Measurements from ENCODE around the gene RAB7A.
A peak's percentile ranks its signal among the peaks of the same experiment; 100 is the strongest.

RAB7A gene

GRCh38 chr3:128782282-128783146, 56.5 kb downstream of the RAB7A start:
- Histone ChIP-seq H3K27me3 (ENCODE audit: insufficient read depth, poor library complexity, severe bottlenecking) (no peaks in the 10 kb centered on the region), H3K4me3 (replicated peaks; ENCODE audit: insufficient read depth, low read length) (no peak overlapping the region), H3K27ac (replicated peaks) (no peak overlapping the region)
- TF ChIP-seq REST (IDR thresholded peaks at IDR 0.05; ENCODE audit: insufficient replicate concordance, low read depth) (no peak), GABPA (IDR thresholded peaks at IDR 0.05; ENCODE audit: low read depth) (no peak), POLR2AphosphoS5 (IDR thresholded peaks at IDR 0.05; ENCODE audit: low read depth) (no peak), SPI1 (IDR thresholded peaks at IDR 0.05; ENCODE audit: borderline replicate concordance, low read depth) (no peak)
- no peak for DNase-seq (ENCODE audit: low read depth in 1 of 2, low spot score in 1 of 2)

GRCh38 chr3:128783774-128784173, 57.8 kb downstream of the RAB7A start:
- no peak overlapping the region for H3K4me3 ChIP-seq (replicated peaks; ENCODE audit: insufficient read depth, low read length)

GRCh38 chr3:128784232-128784631, 58.2 kb downstream of the RAB7A start:
- Histone ChIP-seq H3K27me3 (ENCODE audit: insufficient read depth, poor library complexity, severe bottlenecking) (no peaks in the 10 kb centered on the region), H3K4me3 (replicated peaks; ENCODE audit: insufficient read depth, low read length) (no peak overlapping the region), H3K27ac (replicated peaks) (peak overlapping the region; percentile 20; the same call in 1 of the 2 replicates)
- DNase-seq (ENCODE audit: low read depth in 1 of 2, low spot score in 1 of 2) = peak; percentile 25 to 75
- peak; percentile 40 for TF ChIP-seq CTCF (IDR thresholded peaks at IDR 0.05; ENCODE audit: insufficient read depth, low read length)
- no peak for TF ChIP-seq SPI1 (IDR thresholded peaks at IDR 0.05; ENCODE audit: borderline replicate concordance, low read depth)
- TF ChIP-seq GABPA (IDR thresholded peaks at IDR 0.05; ENCODE audit: low read depth) = no peak
- no peak for TF ChIP-seq POLR2AphosphoS5 (IDR thresholded peaks at IDR 0.05; ENCODE audit: low read depth)

More at GRCh38 chr3:128783774-128784173, 57.8 kb downstream of the RAB7A start:
- Histone ChIP-seq H3K27ac (replicated peaks) (no peak overlapping the region), H3K27me3 (ENCODE audit: insufficient read depth, poor library complexity, severe bottlenecking) (no peaks in the 10 kb centered on the region)
- no peak for DNase-seq (ENCODE audit: low read depth in 1 of 2, low spot score in 1 of 2)
- TF ChIP-seq CTCF (IDR thresholded peaks at IDR 0.05; ENCODE audit: insufficient read depth, low read length) (no peak), SPI1 (IDR thresholded peaks at IDR 0.05; ENCODE audit: borderline replicate concordance, low read depth) (no peak), GABPA (IDR thresholded peaks at IDR 0.05; ENCODE audit: low read depth) (no peak), REST (IDR thresholded peaks at IDR 0.05; ENCODE audit: insufficient replicate concordance, low read depth) (no peak), POLR2AphosphoS5 (IDR thresholded peaks at IDR 0.05; ENCODE audit: low read depth) (no peak)

GRCh38 chr3:128784843-128785242, 58.9 kb downstream of the RAB7A start:
- Histone ChIP-seq H3K27ac (replicated peaks) (peak overlapping the region; percentile 20; the same call in 1 of the 2 replicates), H3K27me3 (ENCODE audit: insufficient read depth, poor library complexity, severe bottlenecking) (no peaks in the 10 kb centered on the region), H3K4me3 (replicated peaks; ENCODE audit: insufficient read depth, low read length) (no peak overlapping the region)
- DNase-seq (ENCODE audit: low read depth in 1 of 2, low spot score in 1 of 2) = peak in 1 of 2 experiments; percentile 36
- no peak for TF ChIP-seq SPI1 (IDR thresholded peaks at IDR 0.05; ENCODE audit: borderline replicate concordance, low read depth)
- no peak for TF ChIP-seq POLR2AphosphoS5 (IDR thresholded peaks at IDR 0.05; ENCODE audit: low read depth)
- no peak for TF ChIP-seq CTCF (IDR thresholded peaks at IDR 0.05; ENCODE audit: insufficient read depth, low read length)
- TF ChIP-seq GABPA (IDR thresholded peaks at IDR 0.05; ENCODE audit: low read depth) = no peak
- TF ChIP-seq REST (IDR thresholded peaks at IDR 0.05; ENCODE audit: insufficient replicate concordance, low read depth) = no peak
